ENCODE results near the gene AHCTF1. TPM values are rescaled to one million over a fixed set of nuclear protein-coding genes. Genes with fewer than 3 reads are reported as not detected.

AHCTF1 gene
- total and polyA plus RNA-seq, 9 of the 15 experiments (the other 6 are each of a cell fraction or from before 2014, with no cell fraction given), result 9.4 to 102 (median 47.6) TPM

- TF ChIP-seq FOXP1 (CRISPR knock-in tag; IDR thresholded peaks at IDR 0.05) (no peak), MECOM (CRISPR knock-in tag; IDR thresholded peaks at IDR 0.05) (no peak), TAF1 (IDR thresholded peaks at IDR 0.05; ENCODE audit: control insufficient read depth, extremely low read depth, insufficient read depth, low read length, severe bottlenecking) (no peak), AFF1 (IDR thresholded peaks at IDR 0.05; ENCODE audit: low read depth in 1 of 2, partially characterized antibody in 2 of 2) (no peak), CHD2 (IDR thresholded peaks at IDR 0.05; ENCODE audit: low read depth, low read length) (no peak), DNMT1 (IDR thresholded peaks at IDR 0.05) (no peak), ZBTB26 (CRISPR knock-in tag; IDR thresholded peaks at IDR 0.05) (no peak), TARDBP (IDR thresholded peaks at IDR 0.05) (no peak)
These were observed 24.9 kb downstream of the AHCTF1 start (continued) for GRCh38 chr1:246906833-246907232.

Measured in K562 (cell line).